ENCODE results near the gene BARX1.

Gene BARX1

DNA sequence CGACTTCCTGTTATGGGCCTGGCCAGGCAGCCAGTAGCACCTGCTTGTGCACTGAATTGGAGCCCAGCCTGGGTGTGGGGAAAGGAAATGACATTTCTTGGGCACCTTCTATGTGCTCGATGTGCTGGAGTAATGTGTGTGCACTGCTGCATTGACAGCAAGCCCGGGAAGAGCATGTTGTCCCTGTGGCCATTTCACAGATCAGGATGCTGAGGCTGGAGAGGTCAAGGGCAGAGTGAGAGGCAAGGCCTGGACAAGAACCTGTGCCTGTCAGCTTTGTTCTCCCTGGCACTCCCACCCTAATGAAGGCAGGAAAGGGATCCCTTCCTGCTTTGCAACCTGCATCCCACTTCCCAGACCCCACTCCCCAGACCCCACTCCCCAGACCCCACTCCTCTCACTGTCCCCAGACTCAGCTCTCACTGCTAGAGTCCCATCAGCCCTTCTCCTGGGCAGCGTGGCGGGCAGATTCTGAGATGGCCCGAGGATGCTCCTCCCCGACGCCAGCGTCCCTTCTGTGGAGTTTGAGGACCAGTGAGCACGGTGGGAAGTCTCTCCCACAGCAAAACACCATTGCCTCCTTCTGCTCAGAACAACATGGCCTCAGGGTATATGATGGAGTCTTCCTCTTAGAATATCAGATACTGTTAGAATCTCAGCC, 49.6 kb downstream of the BARX1 start:
- no peak for DNase-seq (ENCODE audit: low read depth)
- no peak overlapping the region for H3K4me3 ChIP-seq (ENCODE audit: control insufficient read depth, low read depth, low read length)
- TF ChIP-seq, protein P1, sequence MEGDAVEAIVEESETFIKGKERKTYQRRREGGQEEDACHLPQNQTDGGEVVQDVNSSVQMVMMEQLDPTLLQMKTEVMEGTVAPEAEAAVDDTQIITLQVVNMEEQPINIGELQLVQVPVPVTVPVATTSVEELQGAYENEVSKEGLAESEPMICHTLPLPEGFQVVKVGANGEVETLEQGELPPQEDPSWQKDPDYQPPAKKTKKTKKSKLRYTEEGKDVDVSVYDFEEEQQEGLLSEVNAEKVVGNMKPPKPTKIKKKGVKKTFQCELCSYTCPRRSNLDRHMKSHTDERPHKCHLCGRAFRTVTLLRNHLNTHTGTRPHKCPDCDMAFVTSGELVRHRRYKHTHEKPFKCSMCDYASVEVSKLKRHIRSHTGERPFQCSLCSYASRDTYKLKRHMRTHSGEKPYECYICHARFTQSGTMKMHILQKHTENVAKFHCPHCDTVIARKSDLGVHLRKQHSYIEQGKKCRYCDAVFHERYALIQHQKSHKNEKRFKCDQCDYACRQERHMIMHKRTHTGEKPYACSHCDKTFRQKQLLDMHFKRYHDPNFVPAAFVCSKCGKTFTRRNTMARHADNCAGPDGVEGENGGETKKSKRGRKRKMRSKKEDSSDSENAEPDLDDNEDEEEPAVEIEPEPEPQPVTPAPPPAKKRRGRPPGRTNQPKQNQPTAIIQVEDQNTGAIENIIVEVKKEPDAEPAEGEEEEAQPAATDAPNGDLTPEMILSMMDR (conservative IDR thresholded peaks at IDR 0.05; ENCODE audit: control insufficient read depth, insufficient read depth, low read depth, low read length), result no peak

- no peak overlapping the region for H3K4me3 ChIP-seq (ENCODE audit: control insufficient read depth, low read depth, low read length)
- DNase-seq (ENCODE audit: low read depth), result no peak
- TF ChIP-seq, protein P1 (conservative IDR thresholded peaks at IDR 0.05; ENCODE audit: control insufficient read depth, insufficient read depth, low read depth, low read length), result no peak
Observed at GRCh38 chr9:93904649-93905472, 50.3 kb downstream of the BARX1 start.

DNA sequence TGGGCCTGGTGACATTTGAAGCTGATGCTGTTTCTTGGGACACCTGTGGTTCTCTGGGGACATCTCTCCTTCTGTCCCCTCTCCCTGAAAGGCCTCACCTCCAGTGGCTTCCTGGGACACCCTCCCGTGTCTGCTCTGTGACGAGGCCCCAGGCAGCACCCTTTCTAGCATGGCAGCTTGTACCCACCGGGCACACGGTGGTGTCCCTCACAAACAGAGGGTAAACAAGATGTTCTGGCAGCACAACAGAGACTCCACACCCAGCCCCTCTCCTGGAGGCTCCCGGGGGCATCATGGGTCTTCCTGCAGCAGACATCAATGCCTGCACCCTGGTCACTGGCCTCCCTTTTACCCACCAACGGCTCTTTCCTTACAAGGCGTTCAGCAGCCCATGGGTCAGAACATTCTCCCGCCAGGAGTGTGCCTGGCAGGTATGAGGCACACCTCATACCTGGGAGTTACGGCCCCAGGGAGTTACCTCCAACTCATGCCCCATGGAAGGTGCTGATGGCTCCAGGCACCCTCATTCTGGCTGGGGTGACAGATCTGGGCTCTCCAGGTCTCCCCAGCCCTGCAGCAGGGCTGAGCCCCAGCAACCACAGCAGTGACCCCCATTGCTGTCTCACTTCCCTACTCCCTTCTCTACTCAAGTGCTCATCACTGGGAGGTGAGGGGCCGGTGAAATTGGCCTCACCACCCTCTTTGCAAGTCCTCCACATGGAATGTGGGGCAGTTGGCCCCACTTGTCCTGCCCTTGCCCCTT, 51.1 kb downstream of the BARX1 start:
- H3K4me3 ChIP-seq (ENCODE audit: control insufficient read depth, low read depth, low read length), result no peak overlapping the region
- DNase-seq (ENCODE audit: low read depth), result no peak
- TF ChIP-seq, protein P1 (conservative IDR thresholded peaks at IDR 0.05; ENCODE audit: control insufficient read depth, insufficient read depth, low read depth, low read length), result no peak

GRCh38 chr9:93902780-93903655, 52.1 kb downstream of the BARX1 start:
- TF ChIP-seq, protein P1 (conservative IDR thresholded peaks at IDR 0.05; ENCODE audit: control insufficient read depth, insufficient read depth, low read depth, low read length), result no peak
- no peak overlapping the region for H3K4me3 ChIP-seq (ENCODE audit: control insufficient read depth, low read depth, low read length)
- DNase-seq (ENCODE audit: low read depth), result no peak

GRCh38 chr9:93902051-93902779, 52.9 kb downstream of the BARX1 start:
- no peak for DNase-seq (ENCODE audit: low read depth)

More at GRCh38 chr9:93902051-93902779, 52.9 kb downstream of the BARX1 start:
- TF ChIP-seq, protein P1 (conservative IDR thresholded peaks at IDR 0.05; ENCODE audit: control insufficient read depth, insufficient read depth, low read depth, low read length), result no peak
- no peak overlapping the region for H3K4me3 ChIP-seq (ENCODE audit: control insufficient read depth, low read depth, low read length)

All from fibroblast of mammary gland (primary cell).